ENCODE data around the gene TACC2. TPM values are rescaled to one million over a fixed set of nuclear protein-coding genes. Genes with fewer than 3 reads are reported as not detected.

Gene TACC2
- total RNA-seq, 4 donors from 2014 or later: 46.5 to 106 (median 71.6) TPM

DNA sequence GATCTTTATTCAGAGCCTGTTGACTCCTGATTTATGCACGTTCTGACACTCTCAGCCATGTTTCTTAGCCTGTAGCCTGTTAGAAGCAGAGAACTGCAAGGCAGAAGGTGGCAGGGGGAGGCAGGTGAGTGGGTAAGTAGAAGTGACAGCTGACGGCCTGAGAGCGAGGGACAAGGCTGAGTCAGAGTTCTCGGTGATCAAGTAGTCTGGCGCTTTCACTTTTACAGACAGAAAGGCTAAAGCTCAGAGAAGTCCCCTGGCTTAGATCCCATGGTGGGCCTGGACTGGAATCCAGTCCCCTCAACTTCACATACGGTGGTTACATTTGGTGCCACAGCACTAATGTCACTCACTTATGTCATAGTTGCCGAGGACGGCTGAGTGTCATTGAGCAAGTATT, 139.0 kb downstream of the TACC2 start:
- Histone ChIP-seq H3K4me3 (peak overlapping the region in 3 of 4 donors; percentile 24 to 56 (median 29)), H3K27ac (peak overlapping the region; percentile 44 to 89 (median 80)), H3K4me1 (peaks cover 14 to 53% (median 35%) of the 10 kb centered on the region in 3 donors), H3K36me3 (peaks cover 0 to 10% (median 0%) of the 10 kb centered on the region in 3 donors), H3K27me3 (no peaks in the 10 kb centered on the region), H3K9me3 (no peaks in the 10 kb centered on the region)
- 24 to 49% methylated on average over 4 to 8 of the region's 8 CpGs for WGBS, 2 donors
- intact Hi-C loops (cut with DNase I): no loop called here
- no peak for DNase-seq
- TF ChIP-seq CTCF (IDR thresholded peaks at IDR 0.05) (no peak), POLR2A (IDR thresholded peaks at IDR 0.05) (no peak)

- H3K36me3 ChIP-seq: peaks cover 0 to 14% (median 0%) of the 10 kb centered on the region in 3 donors
- no peaks in the 10 kb centered on the region for H3K9me3 ChIP-seq
- H3K27ac ChIP-seq: peak overlapping the region; percentile 44 to 89 (median 80)
- intact Hi-C loops (cut with DNase I): no loop called here
- 66 to 78% methylated on average over 5 of the region's 5 CpGs for WGBS, 2 donors
- no peak for DNase-seq
- no peaks in the 10 kb centered on the region for H3K27me3 ChIP-seq
- peaks cover 14 to 57% (median 39%) of the 10 kb centered on the region in 3 donors for H3K4me1 ChIP-seq
- TF ChIP-seq CTCF (IDR thresholded peaks at IDR 0.05): peak in 1 of 6 experiments; percentile 31
- TF ChIP-seq POLR2A (IDR thresholded peaks at IDR 0.05): no peak
- peak overlapping the region in 3 of 4 donors; percentile 24 to 56 (median 29) for H3K4me3 ChIP-seq
Observed at GRCh38 chr10:122128357-122128756, 139.4 kb downstream of the TACC2 start.

GRCh38 chr10:122130474-122131110, 141.6 kb downstream of the TACC2 start:
- no peak for DNase-seq

GRCh38 chr10:122132331-122132755, 143.4 kb downstream of the TACC2 start:
- intact Hi-C loops (cut with DNase I): no loop called here
- H3K27me3 ChIP-seq: no peaks in the 10 kb centered on the region
- H3K27ac ChIP-seq: peak overlapping the region in 3 of 4 donors; percentile 11 to 49 (median 34)
- H3K36me3 ChIP-seq: peaks cover 0 to 53% (median 0%) of the 10 kb centered on the region in 3 donors
- peaks cover 8 to 43% (median 29%) of the 10 kb centered on the region in 3 donors for H3K4me1 ChIP-seq
- DNase-seq: no peak
- TF ChIP-seq CTCF (IDR thresholded peaks at IDR 0.05) (no peak), POLR2A (IDR thresholded peaks at IDR 0.05) (no peak)
- H3K9me3 ChIP-seq: no peaks in the 10 kb centered on the region
- no peak overlapping the region for H3K4me3 ChIP-seq
- 37 to 44% methylated on average over 7 to 12 of the region's 15 CpGs for WGBS, 2 donors

More at GRCh38 chr10:122130474-122131110, 141.6 kb downstream of the TACC2 start:
- Histone ChIP-seq H3K36me3 (peaks cover 0 to 37% (median 0%) of the 10 kb centered on the region in 3 donors), H3K9me3 (no peaks in the 10 kb centered on the region), H3K27ac (peak overlapping the region in 1 of 4 donors; percentile 2), H3K27me3 (no peaks in the 10 kb centered on the region), H3K4me1 (peaks cover 14 to 57% (median 39%) of the 10 kb centered on the region in 3 donors), H3K4me3 (no peak overlapping the region)
- no peak for TF ChIP-seq POLR2A (IDR thresholded peaks at IDR 0.05)
- intact Hi-C loops (cut with DNase I): no loop called here
- 78 to 80% methylated on average over 6 to 8 of the region's 8 CpGs for WGBS, 2 donors

DNA sequence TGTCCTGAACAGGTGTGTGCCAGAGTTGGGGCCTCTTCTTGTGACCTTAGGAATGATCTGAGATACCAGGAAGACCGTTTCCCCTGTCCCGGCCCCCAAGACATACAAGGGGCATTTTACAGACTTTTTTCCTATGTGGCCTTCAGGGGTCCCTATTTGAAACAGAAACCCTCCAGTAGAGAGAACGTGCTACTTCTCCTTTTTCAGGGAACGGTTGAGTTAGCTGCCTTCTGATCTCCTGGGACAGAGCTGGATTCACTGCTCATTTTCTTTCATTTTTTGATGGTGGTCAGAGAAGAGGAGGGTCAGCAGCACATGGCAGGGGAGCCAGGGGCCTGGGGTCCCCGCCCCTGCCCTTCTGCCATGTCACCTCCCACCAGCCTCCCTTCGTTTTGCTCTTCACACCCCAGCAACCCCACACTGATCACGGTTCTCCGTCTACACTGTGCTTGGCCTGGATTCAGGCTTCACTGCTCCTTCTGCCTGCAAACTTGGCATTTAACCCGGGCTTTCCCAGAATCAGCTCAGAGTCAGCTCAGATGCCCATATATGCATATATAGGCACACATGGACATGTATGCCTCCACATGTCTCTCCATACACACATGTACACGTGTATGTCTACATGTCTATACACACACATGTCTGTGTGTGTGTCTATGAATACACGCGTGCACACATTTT, 144.1 kb downstream of the TACC2 start:
- 45 to 57% methylated on average over 9 to 11 of the region's 12 CpGs for WGBS, 2 donors
- H3K36me3 ChIP-seq: peaks cover 0 to 60% (median 0%) of the 10 kb centered on the region in 3 donors
- DNase-seq: no peak
- intact Hi-C loops (cut with DNase I): no loop called here
- H3K4me3 ChIP-seq: no peak overlapping the region
- peaks cover 1 to 36% (median 22%) of the 10 kb centered on the region in 3 donors for H3K4me1 ChIP-seq
- H3K9me3 ChIP-seq: no peaks in the 10 kb centered on the region
- TF ChIP-seq POLR2A (IDR thresholded peaks at IDR 0.05) (no peak), CTCF (IDR thresholded peaks at IDR 0.05) (no peak)
- no peaks in the 10 kb centered on the region for H3K27me3 ChIP-seq
- peak overlapping the region in 3 of 4 donors; percentile 11 to 49 (median 34) for H3K27ac ChIP-seq
